Neutrophil (primary cell): ENCODE data around the gene APC2.

Experiments used
- H3K27ac ChIP-seq: fragments of 200-600 bp; sonication (generic); 2 replicates; pipeline ENCODE4 v1.5.1; 2016; ENCODE audit warnings: mild to moderate bottlenecking, moderate library complexity
- H3K27me3 ChIP-seq: fragments of 200-600 bp; sonication (generic); 2 replicates; pipeline ENCODE4 v1.6.0; 2016; ENCODE audit warnings: mild to moderate bottlenecking
- H3K36me3 ChIP-seq: fragments of 200-600 bp; sonication (generic); 2 replicates; pipeline ENCODE4 v1.5.1; 2017
- H3K4me1 ChIP-seq, 2 experiments: fragments of 200-600 bp in 1 of 2; sonication (generic) in 1 of 2; 1 replicate in 1 of 2; 2 replicates in 1 of 2; pipeline versions ENCODE4 v1.5.1 to v1.6.1; 2013 to 2016; ENCODE audit warnings: low read depth in 1 of 2, low read length in 1 of 2, mild to moderate bottlenecking in 1 of 2, moderate library complexity in 1 of 2; ENCODE audit not compliant: control insufficient read depth in 1 of 2, insufficient read depth in 1 of 2
- H3K4me3 ChIP-seq, 2 experiments: fragments of 200-600 bp in 1 of 2; sonication (generic) in 1 of 2; 1 replicate in 1 of 2; 2 replicates in 1 of 2; pipeline ENCODE4 v1.5.1; 2013 to 2016; ENCODE audit warnings: low read depth in 1 of 2, low read length in 1 of 2, mild to moderate bottlenecking in 1 of 2, moderate library complexity in 1 of 2
- H3K9me3 ChIP-seq: fragments of 200-600 bp; sonication (generic); 2 replicates; pipeline ENCODE4 v1.5.1; 2016
- CTCF ChIP-seq: fragments of 200-600 bp; sonication (generic); IDR thresholded peaks from 2 replicates; pipeline ENCODE4 v1.5.1; 2016; ENCODE audit warnings: antibody characterized with exemption

The APC2 gene

GRCh38 chr19:1510442-1510806 is 60.5 kb downstream of the APC2 start:
- Histone ChIP-seq H3K9me3 (peaks cover 4% of the 10 kb centered on the region), H3K4me1 (peaks cover 7 to 17% of the 10 kb centered on the region in 2 experiments), H3K27me3 (peaks cover 98% of the 10 kb centered on the region), H3K36me3 (no peaks in the 10 kb centered on the region), H3K27ac (no peak overlapping the region), H3K4me3 (no peak overlapping the region)
- no peak for TF ChIP-seq CTCF

GRCh38 chr19:1510807-1511206 is 60.9 kb downstream of the APC2 start:
- peaks cover 98% of the 10 kb centered on the region for H3K27me3 ChIP-seq
- no peak for TF ChIP-seq CTCF
- H3K4me1 ChIP-seq, result peaks cover 7 to 17% of the 10 kb centered on the region in 2 experiments
- H3K27ac ChIP-seq, result no peak overlapping the region
- H3K9me3 ChIP-seq, result peaks cover 4% of the 10 kb centered on the region
- no peaks in the 10 kb centered on the region for H3K36me3 ChIP-seq
- no peak overlapping the region for H3K4me3 ChIP-seq

GRCh38 chr19:1511318-1512317 is 61.7 kb downstream of the APC2 start:
- no peak overlapping the region for H3K4me3 ChIP-seq

GRCh38 chr19:1512671-1513498 is 63.0 kb downstream of the APC2 start, which contains the start of gene ADAMTSL5:
Gene ADAMTSL5, minus strand, starts transcription at chr19:1513019. Its CDS starts 2,076 bp downstream, at chr19:1510943.
- Histone ChIP-seq H3K27me3 (peaks cover 97% of the 10 kb centered on the region), H3K27ac (no peak within 1 kb of the TSS)
- TF ChIP-seq CTCF, result no peak

More at GRCh38 chr19:1511318-1512317, 61.7 kb downstream of the APC2 start:
- TF ChIP-seq CTCF, result no peak
- Histone ChIP-seq H3K27ac (no peak overlapping the region), H3K27me3 (peaks cover 100% of the 10 kb centered on the region), H3K4me1 (peaks cover 7 to 17% of the 10 kb centered on the region in 2 experiments), H3K9me3 (peaks cover 4% of the 10 kb centered on the region), H3K36me3 (no peaks in the 10 kb centered on the region)

GRCh38 chr19:1513499-1514294 is 63.8 kb downstream of the APC2 start:
- no peaks in the 10 kb centered on the region for H3K36me3 ChIP-seq
- H3K9me3 ChIP-seq, result no peaks in the 10 kb centered on the region
- H3K27ac ChIP-seq, result no peak overlapping the region
- H3K27me3 ChIP-seq, result peaks cover 94% of the 10 kb centered on the region
- H3K4me3 ChIP-seq, result no peak overlapping the region
- H3K4me1 ChIP-seq, result peaks cover 2 to 7% of the 10 kb centered on the region in 2 experiments
- peak; percentile 44 for TF ChIP-seq CTCF

More at GRCh38 chr19:1512671-1513498, 63.0 kb downstream of the APC2 start, which contains the start of gene ADAMTSL5:
- peaks cover 2 to 12% of the 10 kb centered on the region in 2 experiments for H3K4me1 ChIP-seq
- H3K36me3 ChIP-seq, result no peaks in the 10 kb centered on the region
- no peaks in the 10 kb centered on the region for H3K9me3 ChIP-seq
- H3K4me3 ChIP-seq, result no peak within 1 kb of the TSS
